NCI-H2196 treated with DMSO at 0.1 percent for 48 hours (cell line): ENCODE data around the gene MRFAP1L1.

Experiments
- DNase-seq: peaks from one replicate; lab custom pipeline; 2025; ENCODE audit not compliant: unreplicated experiment; lab: John Stamatoyannopoulos, UW

MRFAP1L1 gene

DNA sequence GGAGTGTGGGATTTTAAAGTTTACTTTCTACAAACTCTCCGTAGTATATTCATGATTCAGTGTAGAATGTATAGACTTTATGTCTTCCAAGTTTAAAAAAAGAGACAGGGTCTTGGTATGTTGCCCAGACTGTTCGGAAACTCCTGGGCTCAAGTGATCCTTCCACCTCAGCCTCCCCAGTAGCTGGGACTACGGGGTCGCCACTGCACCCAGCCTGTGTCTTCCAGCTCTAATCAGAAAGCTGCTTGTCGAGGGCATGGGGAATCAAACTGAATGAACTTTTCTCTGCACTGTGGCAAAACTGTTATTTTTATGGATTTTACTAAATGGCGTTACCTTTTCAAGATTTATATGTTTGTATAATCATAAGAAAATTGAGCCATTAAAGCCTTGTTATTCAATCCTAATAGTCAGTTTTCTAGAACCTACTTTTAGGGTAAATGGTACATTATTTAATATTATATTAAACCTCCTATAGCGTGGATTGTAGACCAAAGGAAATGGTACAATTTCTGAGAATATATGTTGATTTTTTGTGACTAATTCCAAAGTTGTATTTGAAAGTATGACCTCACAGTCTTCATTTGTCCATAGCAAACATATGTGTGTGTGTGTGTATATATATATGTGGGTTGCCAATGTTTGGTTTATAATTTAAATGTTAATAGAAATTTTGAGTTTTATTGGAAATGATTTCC lies 7.4 kb upstream of the MRFAP1L1 start:
- no peak for DNase-seq

DNA sequence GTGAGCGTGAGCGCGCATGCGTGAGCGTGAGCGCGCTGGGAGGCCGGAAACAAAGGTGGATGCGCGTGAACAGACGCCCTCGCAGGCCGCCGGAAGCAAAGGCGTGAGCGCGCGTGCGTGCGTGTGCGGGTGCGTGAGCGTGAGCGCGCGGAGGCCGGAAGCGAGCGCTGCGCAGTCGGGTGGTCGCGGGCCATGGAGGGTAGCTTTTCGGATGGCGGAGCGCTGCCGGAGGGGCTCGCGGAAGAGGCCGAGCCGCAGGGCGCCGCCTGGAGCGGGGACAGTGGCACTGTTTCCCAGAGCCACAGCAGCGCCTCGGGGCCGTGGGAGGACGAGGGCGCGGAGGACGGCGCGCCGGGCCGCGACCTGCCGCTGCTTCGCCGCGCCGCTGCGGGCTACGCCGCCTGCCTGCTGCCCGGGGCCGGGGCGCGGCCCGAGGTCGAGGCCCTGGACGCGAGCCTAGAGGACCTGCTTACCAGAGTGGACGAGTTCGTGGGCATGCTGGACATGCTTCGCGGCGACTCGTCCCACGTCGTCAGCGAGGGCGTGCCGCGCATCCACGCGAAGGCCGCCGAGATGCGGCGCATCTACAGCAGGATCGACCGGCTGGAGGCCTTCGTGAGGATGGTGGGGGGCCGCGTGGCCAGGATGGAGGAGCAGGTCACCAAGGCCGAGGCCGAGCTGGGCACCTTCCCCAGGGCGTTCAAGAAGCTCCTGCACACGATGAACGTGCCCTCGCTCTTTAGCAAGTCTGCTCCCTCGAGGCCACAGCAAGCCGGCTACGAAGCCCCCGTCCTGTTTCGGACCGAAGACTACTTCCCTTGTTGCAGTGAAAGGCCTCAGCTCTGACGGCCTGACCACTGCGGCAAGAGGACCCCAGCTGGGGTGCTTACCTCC lies 6.6 kb upstream of the MRFAP1L1 start, which contains the start of gene BLOC1S4:
Gene BLOC1S4, plus strand, starts transcription at position 157 of the 894 bp plus-strand sequence. Its CDS starts 36 bp downstream, at position 193.
- DNase-seq: peak; percentile 92

DNA sequence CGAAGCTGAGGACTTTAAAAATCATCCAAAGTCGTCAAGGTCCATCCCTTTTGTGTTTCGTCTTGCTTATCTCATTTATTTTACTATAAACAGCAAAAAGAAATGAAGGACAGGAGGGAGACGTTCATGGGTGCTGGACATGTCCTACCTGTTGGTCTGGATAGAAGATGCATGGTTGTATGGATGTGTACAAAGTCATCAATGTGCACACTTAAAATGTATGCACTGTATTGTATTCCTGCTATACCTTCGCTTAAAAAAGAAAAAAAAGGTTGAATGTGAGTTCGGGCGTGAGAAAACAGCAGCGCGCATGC lies 6.0 kb upstream of the MRFAP1L1 start:
- DNase-seq: no peak

DNA sequence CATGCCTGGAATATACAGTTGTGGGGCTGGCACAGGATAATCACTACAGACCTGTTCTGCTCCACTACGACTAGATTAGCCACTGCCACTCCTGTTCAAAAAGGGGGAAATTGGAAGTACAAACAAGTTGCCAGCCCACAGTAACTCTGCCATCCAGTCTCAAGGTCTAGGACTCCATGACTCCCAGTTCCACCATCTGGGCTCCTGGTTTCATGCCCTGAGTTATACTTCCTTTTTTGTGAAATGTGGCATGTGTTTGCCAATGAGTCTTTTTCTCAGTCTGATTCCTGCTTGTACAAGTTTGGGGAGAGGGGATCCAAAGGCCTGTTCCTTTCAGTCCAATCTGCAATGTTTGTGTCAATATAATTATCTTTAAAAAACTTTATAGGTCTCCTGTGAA lies 5.3 kb upstream of the MRFAP1L1 start:
- DNase-seq: no peak

DNA sequence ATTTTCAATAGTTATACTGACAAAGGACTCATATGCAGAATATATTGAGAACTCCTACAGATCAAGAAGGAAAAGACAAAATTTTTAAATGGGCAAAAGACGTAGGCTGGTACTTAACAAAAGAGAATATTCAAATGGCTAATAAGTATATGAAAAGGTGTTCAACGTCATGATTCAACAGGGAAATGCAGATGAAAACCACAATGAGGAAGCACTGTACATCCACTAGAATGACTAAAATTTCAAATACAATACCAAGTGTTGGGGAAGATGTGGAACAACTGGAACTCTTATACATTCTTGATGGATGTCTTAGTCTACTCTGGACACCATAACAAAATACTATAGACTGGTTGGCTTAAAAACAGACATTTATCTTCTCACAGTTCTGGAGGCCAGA lies 1.3 kb upstream of the MRFAP1L1 start:
- no peak for DNase-seq

DNA sequence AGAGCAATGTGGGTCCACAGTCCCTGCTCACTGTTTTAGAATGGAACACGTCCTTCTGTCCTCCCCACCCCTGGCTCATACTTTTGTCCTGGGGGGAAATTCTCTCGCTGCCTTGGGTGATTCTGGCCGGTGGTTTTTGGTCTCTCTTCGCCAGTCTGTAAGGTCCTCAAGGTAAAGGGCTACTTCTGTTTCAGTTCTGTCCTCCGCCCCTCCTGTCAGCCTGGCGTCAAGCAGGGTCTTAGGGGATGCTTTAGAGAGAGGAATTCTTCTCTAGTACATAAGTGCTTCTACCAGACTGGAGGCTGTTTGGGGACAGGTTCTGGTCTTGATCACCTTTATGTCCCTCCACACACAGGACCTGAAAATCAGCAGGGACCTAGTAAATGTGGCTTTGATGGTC lies 617 bp upstream of the MRFAP1L1 start:
- no peak for DNase-seq

DNA sequence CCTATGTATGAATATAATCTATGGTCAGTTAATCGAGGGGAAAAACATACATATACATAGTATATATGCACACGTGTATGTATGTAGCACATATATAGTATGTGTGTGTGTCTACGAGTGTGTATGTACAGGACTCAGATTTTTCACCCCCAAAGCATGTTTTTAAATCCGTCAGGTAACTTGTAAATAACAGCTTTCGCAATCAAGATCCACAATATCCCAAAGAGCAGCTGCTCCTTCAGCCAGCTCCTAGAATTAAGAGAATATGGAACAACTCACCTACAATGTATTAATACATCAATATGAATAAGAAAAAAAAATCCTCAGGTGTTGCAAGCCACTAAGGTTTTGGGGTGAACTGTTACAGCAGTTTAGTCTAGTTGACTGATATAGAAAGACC lies 3.5 kb downstream of the MRFAP1L1 start:
- DNase-seq: no peak

DNA sequence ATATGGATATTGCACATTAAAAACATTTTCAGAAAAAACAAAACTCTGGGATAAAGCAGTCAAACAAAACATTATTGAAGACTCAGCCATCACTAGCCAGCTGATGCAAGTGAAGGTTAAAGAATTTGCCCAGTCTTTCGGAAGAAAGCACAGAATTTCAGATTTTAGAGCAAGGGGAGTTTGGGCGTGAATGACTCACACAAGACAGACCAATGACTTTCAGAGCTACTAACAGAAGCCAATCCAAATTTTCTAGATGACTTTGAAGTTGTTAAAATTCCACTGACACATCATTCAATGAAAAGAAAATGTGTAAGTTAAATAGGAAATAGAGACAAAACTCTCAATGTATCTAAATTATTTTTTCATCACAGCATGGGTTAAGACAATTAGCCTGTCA lies 4.0 kb downstream of the MRFAP1L1 start:
- no peak for DNase-seq

DNA sequence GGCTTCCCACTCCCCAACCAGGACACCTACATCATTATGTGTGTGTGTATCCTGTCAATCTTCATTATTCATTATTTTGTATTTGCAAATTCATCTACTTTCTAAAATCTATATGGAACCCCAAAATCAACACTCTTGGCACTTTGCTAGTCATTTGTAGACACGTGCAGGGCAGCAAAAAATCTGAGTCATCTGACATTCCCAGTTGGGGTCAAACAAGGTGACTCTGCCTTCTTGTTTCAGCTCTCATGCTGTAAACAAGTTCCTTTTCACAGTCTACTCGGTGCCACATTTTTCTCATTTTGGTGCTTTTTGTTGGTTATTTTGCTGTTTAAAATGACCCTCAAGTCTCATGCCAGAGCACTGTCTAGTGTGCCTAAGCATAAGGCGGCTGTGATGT lies 5.9 kb downstream of the MRFAP1L1 start:
- no peak for DNase-seq

DNA sequence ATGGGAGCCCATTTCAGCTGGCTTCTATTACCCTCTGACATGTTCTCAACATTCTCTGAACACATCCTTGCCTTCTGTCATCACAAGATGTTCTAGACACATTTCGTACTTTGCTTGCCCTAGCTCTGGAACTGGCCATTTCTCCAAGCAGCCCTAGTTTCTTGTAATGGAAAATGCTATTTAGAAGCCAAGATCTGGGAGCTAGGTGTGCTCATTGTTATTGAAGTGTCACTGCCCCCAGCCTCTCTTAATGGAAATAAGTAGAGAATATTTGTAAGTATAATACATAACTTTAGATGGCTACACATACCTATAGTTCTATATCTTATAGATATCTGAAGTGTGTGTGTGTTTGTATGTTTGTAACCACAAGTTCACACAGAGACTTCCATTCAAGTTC lies 6.9 kb downstream of the MRFAP1L1 start:
- no peak for DNase-seq

DNA sequence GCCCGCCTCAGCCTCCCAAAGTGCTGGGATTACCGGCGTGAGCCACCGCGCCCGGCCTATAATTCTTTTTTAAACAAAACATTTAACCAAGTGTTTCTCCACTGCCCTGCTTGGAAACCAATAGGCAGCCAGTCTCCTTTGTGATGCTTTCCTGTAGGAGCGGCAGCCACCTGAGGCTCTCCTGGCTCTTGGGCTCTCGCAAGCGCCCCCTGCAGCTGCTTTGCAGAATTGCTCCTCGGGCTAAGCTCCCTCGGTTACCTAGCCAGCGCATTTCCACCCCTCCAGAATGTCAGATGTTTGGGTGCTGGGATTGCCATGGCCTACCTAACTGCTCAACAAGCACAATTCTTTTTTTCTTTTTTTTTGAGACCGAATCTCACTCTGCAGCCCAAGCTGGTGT lies 8.3 kb downstream of the MRFAP1L1 start:
- DNase-seq: no peak

DNA sequence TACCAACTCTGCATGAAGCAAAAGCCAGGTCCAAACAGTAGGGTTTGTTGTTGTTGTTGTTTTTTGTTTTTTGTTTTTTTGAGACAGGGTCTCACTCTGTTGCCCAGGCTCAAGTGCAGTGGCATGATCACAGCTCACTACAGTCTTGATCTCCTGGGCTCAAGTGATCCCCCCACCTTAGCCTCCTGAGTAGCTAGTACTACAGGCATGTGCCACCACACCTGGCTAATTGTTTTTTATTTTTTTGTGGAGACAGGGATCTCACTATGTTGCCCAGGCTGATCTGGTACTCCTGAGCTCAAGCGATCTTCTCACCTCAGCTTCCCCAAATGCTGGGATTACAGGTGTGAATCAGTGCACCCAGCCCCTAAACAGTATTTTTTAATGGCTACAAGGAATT lies 9.8 kb downstream of the MRFAP1L1 start:
- no peak for DNase-seq

DNA sequence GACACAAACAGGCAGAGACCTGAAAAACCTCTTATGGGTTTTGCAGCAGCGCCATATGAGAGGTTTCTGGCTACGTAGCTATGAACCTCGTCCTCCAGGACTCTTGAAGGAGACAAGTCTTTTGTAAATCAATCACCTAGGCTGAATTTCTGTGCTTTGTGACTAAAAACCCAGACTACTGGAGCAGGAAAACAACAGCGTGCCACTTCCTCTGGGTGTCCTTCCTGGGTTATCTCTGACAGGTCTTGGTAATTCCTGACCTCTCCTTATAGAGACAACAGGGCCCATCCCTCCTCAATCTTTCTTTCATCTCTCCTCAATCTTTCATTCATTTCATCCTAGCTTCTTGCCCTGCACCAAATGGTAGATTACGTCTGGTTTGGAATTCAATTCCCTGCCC lies 10.3 kb downstream of the MRFAP1L1 start:
- DNase-seq: no peak

DNA sequence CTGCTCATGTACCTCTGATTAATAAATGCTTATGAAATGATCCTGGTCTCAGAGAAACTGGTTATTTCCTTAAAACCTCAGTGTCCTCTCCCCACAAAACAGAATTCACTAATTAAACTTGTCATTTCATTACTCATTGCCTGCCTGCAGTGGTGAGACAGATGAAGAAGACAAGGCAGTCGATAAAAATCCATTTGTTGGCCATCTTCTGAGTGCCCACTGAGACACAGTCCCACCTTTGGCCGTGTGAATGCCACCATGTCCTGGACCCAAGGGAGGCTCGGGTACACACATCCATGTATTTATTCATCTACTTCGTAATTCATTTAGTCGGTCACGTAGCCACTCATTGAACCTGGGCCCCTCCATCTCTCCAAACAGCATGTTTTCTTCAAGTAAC lies 12.5 kb downstream of the MRFAP1L1 start:
- no peak for DNase-seq

DNA sequence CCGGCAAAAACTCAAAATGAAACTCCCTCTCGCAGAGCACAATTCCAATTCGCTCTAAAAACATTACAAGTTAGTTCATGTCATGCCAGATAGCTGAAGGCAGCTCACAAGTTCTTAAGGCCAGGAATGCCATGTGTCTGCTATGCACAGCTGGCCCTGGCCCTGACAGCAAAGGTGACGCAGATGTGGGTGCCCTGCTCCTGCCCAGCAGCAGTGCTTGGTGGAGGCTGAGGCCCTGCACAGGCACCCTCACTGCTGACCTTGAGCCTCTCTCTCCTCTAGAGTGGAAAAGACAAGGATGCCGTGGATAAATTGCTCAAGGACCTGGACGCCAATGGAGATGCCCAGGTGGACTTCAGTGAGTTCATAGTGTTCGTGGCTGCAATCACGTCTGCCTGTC lies 13.1 kb downstream of the MRFAP1L1 start:
- DNase-seq: no peak

DNA sequence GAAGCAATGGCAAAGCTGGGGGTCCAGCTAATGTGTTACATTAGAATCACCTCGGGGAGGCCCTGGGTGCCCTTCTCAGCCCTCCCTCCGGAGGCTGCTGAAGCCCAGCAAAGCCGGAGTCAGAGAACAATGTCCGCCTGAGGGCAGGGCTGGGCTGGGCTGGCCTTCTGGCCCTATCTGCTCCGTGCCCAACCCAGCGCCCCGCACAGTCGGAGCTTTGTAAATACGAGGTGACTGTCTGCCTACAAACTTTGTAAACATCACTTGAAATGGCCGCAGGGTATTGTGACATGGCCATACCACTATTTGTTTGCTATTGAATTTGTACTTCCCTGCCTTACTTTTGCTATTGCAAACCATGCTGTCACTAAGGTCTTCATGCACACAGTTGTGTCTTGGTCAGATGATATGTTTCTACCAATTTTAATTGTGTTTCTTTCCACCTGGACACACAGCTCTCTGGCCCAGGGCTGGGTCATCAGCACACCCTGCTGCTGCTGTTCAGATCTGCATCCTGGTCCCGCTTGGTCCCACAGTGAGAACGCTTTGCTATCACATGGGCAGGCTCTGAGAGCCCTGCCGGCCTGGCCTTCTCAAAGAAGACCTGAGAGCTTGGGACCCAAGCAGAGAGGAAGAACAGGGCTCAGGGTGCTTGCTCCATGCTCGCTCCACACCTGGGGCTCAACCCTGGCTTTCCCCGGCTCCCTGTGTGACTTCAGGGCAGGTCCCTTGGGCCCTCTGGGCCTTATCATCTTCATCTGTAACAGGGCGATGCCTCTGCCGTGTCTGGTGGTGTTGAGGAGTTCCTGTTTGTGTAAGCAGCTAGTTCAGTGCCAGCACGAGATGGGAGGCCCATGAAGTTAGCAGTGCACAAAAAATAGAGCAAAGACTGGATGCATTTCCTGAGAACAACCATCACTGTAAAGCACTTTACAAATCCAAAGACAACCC lies 13.7 kb downstream of the MRFAP1L1 start:
- DNase-seq: no peak

DNA sequence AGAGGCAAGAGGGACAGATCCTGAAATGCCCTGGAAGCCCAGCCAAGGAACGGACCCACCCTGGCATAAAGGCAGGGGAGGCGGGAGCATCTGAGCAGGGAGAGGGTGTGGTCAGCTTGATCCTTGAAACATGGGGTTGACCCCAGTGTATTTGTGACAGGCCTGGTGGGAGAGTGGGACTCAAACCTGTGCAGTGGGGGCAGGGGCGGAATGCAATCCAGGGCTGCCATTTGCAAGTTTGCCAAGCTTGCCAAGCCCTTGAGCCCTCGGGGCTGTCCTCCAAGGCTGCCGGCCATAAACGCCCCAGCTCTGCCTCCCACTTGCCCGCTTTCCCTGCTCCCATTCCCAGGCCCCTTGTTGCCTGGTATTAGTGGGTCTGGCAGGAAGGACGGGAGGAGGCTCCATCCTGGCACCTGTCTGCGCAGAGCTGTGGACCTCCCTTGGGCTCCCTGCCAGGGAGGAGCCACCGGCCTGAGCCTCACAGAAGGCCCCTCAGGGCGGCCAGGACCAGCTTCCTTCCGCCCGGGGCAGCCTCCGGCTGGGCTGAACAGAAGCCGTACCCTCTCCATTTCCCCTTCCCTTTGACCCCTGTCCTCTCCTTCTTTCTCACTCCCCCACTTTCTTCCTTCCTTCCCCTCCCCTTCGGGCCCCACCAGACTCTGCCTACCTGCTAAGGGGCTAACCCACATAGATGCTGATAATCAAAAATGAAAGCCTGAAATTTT lies 15.3 kb downstream of the MRFAP1L1 start:
- no peak for DNase-seq

DNA sequence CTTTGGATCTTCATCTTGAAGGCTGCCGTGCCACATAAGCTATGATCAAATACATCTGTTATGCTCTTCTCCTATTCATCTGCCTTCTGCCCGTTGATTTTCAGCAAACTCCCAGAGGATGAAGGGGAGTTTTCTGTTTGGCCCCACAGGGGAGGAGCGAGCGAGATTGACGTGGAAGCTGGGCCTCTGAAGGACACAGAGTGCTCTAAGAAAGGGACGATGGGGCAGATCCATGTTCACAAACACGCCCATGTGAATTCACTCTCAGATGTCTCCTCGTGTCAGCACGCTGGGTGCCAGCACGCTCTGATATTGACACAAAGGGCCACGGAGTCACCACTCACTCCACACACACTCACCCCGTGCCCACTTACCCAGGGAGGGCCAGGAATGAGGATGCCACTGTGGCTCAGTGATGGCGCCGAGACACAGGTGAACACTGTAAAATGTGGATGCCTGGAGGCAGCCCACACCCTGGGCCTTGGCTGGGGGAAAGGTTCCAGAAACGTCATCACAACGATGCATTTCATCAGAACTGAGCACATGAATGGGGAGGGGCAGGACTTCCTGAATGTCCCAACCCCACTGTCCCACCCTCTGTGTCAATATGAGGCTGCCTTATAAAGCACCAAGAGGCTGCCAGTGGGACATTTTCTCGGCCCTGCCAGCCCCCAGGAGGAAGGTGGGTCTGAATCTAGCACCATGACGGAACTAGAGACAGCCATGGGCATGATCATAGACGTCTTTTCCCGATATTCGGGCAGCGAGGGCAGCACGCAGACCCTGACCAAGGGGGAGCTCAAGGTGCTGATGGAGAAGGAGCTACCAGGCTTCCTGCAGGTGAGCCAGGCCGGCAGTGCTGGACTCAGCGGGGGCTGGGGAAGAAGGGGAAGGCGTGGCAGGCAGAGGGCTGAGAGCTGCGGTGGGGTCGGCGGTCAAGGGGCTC lies 16.2 kb downstream of the MRFAP1L1 start, which contains the start of gene S100P:
Gene S100P, plus strand, starts transcription at position 648 of the 946 bp plus-strand sequence. Its CDS starts 55 bp downstream, at position 703.
- DNase-seq: no peak

DNA sequence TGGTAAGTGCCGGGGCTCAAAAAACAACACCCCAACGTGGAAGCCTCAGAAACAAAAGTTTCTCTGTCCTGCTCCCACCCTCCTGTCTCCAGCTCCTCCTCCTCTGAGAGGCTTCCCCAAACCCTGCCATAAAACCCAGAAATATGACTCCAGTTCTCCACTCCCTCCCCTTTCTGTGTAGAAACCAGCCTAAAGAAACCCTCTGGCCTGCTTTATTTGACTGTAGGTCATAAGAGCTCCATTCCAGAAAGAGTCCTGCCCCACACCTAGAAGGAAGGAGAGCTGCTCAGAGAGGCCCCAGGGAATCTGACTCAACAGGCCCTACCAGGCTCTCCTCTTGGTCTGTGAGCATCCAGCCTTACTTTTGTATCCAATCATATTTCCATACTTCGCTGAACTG lies 16.9 kb downstream of the MRFAP1L1 start:
- no peak for DNase-seq

DNA sequence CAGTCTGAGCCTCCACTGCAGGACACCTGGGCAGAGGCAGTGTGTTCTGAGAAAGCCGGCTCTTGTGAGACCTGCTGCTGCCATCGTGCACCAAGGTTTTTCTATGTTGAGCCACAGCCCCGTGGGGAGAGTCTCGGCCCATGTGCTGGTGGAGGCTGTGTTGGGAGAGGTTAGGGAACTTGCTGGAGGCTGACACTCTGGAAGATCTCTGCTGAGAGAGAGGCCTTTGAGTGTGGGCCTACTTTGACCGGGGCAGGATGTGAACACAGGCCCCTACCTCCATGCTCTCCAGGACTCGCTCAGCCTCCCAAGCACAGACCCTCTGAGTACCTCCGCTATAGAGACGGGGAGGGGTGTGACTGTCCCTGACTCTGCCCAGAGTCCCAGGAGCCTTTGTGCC lies 17.3 kb downstream of the MRFAP1L1 start:
- DNase-seq: no peak
